GM12878 (cell line): ENCODE measurements around the gene PTX4. TPM values are rescaled to one million over a fixed set of nuclear protein-coding genes. Genes with fewer than 3 reads are reported as not detected.

Experiments used
- ATAC-seq: fragments of 200-7000 bp; cut with Tn5 transposase; 3 replicates; pipeline ENCODE4 v1.9.1; 2020; ENCODE audit warnings: mild to moderate bottlenecking, moderate library complexity
- BruUV-seq: library from RNA; stranded (reverse); fragments of 400-500 nt; replicated peaks from 2 replicates; lab custom pipeline; 2021; lab: Mats Ljungman, UMichigan
- CTCF ChIA-PET: fragments of 300-600 bp; sonication (Branson Sonifier 250); formaldehyde crosslinking; extraction: SDS; loops from one replicate; lab custom pipeline; 2021; ENCODE audit warnings: inconsistent platforms; lab: Yijun Ruan, JAX
- POLR2A ChIA-PET: fragments of 350-600 bp; formaldehyde crosslinking; extraction: SDS; loops from one replicate; lab custom pipeline; 2021; ENCODE audit warnings: inconsistent platforms; lab: Charles Lee
- RAD21 ChIA-PET: fragments of 300-600 bp; sonication (Branson Sonifier 250); formaldehyde crosslinking; loops from one replicate; lab custom pipeline; 2023; ENCODE audit warnings: antibody characterized with exemption; ENCODE audit not compliant: unreplicated experiment; lab: Charles Lee
- SMC1A ChIA-PET: fragments of 300-600 bp; sonication (Branson Sonifier 250); formaldehyde crosslinking; loops from one replicate; lab custom pipeline; 2023; ENCODE audit not compliant: unreplicated experiment, uncharacterized antibody; lab: Charles Lee
- DNase-seq: peaks from one replicate; pipeline ENCODE4 v3.0.0-alpha.2; 2011; ENCODE audit warnings: low read depth, low spot score
- FAIRE-seq: peaks from 3 replicates; lab custom pipeline; 2011; peaks lifted over from hg19 to GRCh38; lab: Jason Lieb, UNC
- H2AFZ ChIP-seq: 2 replicates; pipeline ENCODE4 v1.6.0; 2011; ENCODE audit warnings: low read depth, low read length, control low read depth; ENCODE audit not compliant: control insufficient read depth
- H3K27ac ChIP-seq: 2 replicates; pipeline ENCODE4 v1.5.1; 2011; ENCODE audit warnings: control low read depth; ENCODE audit not compliant: control insufficient read depth, insufficient read depth
- H3K27me3 ChIP-seq, 2 experiments: replicated peaks in 1 of 2; 2 replicates each; pipeline versions ENCODE4 v1.6.0 to v1.6.1; 2011; ENCODE audit warnings: low read length in 1 of 2; ENCODE audit not compliant: control insufficient read depth in 2 of 2, insufficient read depth in 2 of 2
- H3K36me3 ChIP-seq, 2 experiments: 2 replicates each; pipeline ENCODE4 v1.5.1; 2011; ENCODE audit warnings: low read length in 1 of 2; ENCODE audit not compliant: control insufficient read depth in 2 of 2, insufficient read depth in 2 of 2
- H3K4me1 ChIP-seq: 2 replicates; pipeline ENCODE4 v1.6.1; 2011; ENCODE audit warnings: mild to moderate bottlenecking, low read length, moderate library complexity, mixed read lengths; ENCODE audit not compliant: control insufficient read depth, insufficient read depth
- H3K4me2 ChIP-seq: 2 replicates; pipeline ENCODE4 v1.6.0; 2011; ENCODE audit warnings: control low read depth; ENCODE audit not compliant: control insufficient read depth, insufficient read depth
- H3K4me3 ChIP-seq: fragments of 200-600 bp; sonication (generic); 2 replicates; pipeline ENCODE4 v1.5.1; 2016
- H3K79me2 ChIP-seq: 2 replicates; pipeline ENCODE4 v1.6.0; 2011; ENCODE audit warnings: low read length; ENCODE audit not compliant: control insufficient read depth, insufficient read depth
- H3K9ac ChIP-seq: 2 replicates; pipeline ENCODE4 v1.8.0; 2011; ENCODE audit warnings: low read length, control low read depth, mixed read lengths; ENCODE audit not compliant: control insufficient read depth, insufficient read depth
- H3K9me3 ChIP-seq: replicated peaks from 3 replicates; pipeline ENCODE4 v1.5.1; 2011; ENCODE audit warnings: mild to moderate bottlenecking, low read length; ENCODE audit not compliant: control insufficient read depth, insufficient read depth
- H4K20me1 ChIP-seq: 2 replicates; pipeline ENCODE4 v1.6.0; 2011; ENCODE audit not compliant: control insufficient read depth, insufficient read depth
- CHD4 ChIP-seq: fragments of 200-600 bp; sonication (generic); IDR thresholded peaks from 2 replicates; pipeline ENCODE4 v1.6.1; 2016; ENCODE audit warnings: mild to moderate bottlenecking
- CREM ChIP-seq: IDR thresholded peaks from 2 replicates; pipeline ENCODE4 v1.6.1; 2014; ENCODE audit warnings: antibody characterized with exemption, low read depth
- EED ChIP-seq: sonication (generic); IDR thresholded peaks from 2 replicates; pipeline ENCODE4 v1.6.1; 2016; ENCODE audit warnings: antibody characterized with exemption, low read depth
- GATAD2B ChIP-seq: fragments of 450-650 bp; conservative IDR thresholded peaks from 2 replicates; pipeline ENCODE4 v1.6.1; 2017; ENCODE audit warnings: low read depth, mild to moderate bottlenecking, moderate library complexity
- NFXL1 ChIP-seq: fragments of 450-650 bp; IDR thresholded peaks from 2 replicates; pipeline ENCODE4 v1.6.1; 2017; ENCODE audit warnings: antibody characterized with exemption, mild to moderate bottlenecking, borderline replicate concordance
- NFYA ChIP-seq: IDR thresholded peaks from 2 replicates; pipeline ENCODE4 v1.6.1; 2011; ENCODE audit warnings: low read depth, mild to moderate bottlenecking, low read length, improper control_type of control experiment, borderline replicate concordance
- NR2C2 ChIP-seq: IDR thresholded peaks from 2 replicates; pipeline ENCODE4 v1.6.1; 2011; ENCODE audit warnings: borderline replicate concordance, low read depth; ENCODE audit not compliant: control insufficient read depth, insufficient read length
- NRF1 ChIP-seq: conservative IDR thresholded peaks from 2 replicates; pipeline ENCODE4 v1.6.1; 2011; ENCODE audit warnings: mild to moderate bottlenecking, low read depth, low read length, improper control_type of control experiment
- TCF3 ChIP-seq: IDR thresholded peaks from 2 replicates; pipeline ENCODE4 v1.6.1; 2012; ENCODE audit warnings: low read depth, mild to moderate bottlenecking, low read length, borderline replicate concordance; ENCODE audit not compliant: insufficient read depth
- ZNF274 ChIP-seq: IDR thresholded peaks from one replicate; pipeline ENCODE4 v1.8.0; 2011; ENCODE audit not compliant: insufficient read length, insufficient read depth
- WGBS: methylation state at CpG from one replicate; pipeline ENCODE4 v1.1.6; 2016; ENCODE audit warnings: low lambda C conversion rate; ENCODE audit not compliant: insufficient replicate concordance, insufficient coverage; ENCODE audit errors: missing lambda C conversion rate; 5-methylcytosine and 5-hydroxymethylcytosine counted together
- in situ Hi-C: fragments of 300-500 bp; cut with MboI; formaldehyde crosslinking; loops from 9 replicates; pipeline ENCODE4 v1.14.3; 2018; ENCODE audit warnings: mixed read lengths
- intact Hi-C: fragments of 100-400 bp; cut with micrococcal nuclease; formaldehyde crosslinking; loops from one replicate; pipeline ENCODE4 v1.14.2; 2022; ENCODE audit not compliant: unreplicated experiment
- polyA plus RNA-seq, 11 experiments: library from polyadenylated mRNA; depleted of rRNA in 4 of 11; unstranded in 6 of 11; stranded (reverse) in 5 of 11; fragments of >200 nt; fragmentation: Nextera tagmentation in 4 of 11; fragmentation: Illumina TruSeq in 1 of 11; extraction: Ambion mirVana in 4 of 11; extraction: Trizol in 1 of 11; gene quantifications; 1 replicate in 1 of 11; 2 replicates in 10 of 11; pipeline versions ENCODE4 v1.2.1 to v1.2.3, GENCODE V29; 2011 to 2016; ENCODE audit warnings: inconsistent platforms in 2 of 11, missing spikeins in 2 of 11, low read depth in 1 of 11
- total RNA-seq, 4 experiments: library from RNA; depleted of rRNA in 3 of 4; stranded (reverse); fragments of >200 nt in 3 of 4; fragmentation: Illumina TruSeq in 1 of 4; extraction: Trizol in 1 of 4; gene quantifications; 2 replicates each; pipeline versions ENCODE4 v1.2.1 to v1.2.3, GENCODE V29; 2013 to 2021
- TF ChIP-seq, protein P1 (sequence below): IDR thresholded peaks from 2 replicates; pipeline ENCODE4 v1.6.1; 2012; ENCODE audit warnings: mild to moderate bottlenecking, low read depth, low read length
- TF ChIP-seq, protein P2 (sequence below): fragments of 450-650 bp; IDR thresholded peaks from 2 replicates; pipeline ENCODE4 v1.6.1; 2017; ENCODE audit warnings: antibody characterized with exemption, mild to moderate bottlenecking, moderate library complexity
- TF ChIP-seq, protein P3 (sequence below): IDR thresholded peaks from 2 replicates; pipeline ENCODE4 v1.6.1; 2012; ENCODE audit warnings: low read depth, low read length, improper control_type of control experiment

Gene PTX4
- total and polyA plus RNA-seq, 10 of the 15 experiments (the other 5 are each of a cell fraction or from before 2014, with no cell fraction given), result not detected

DNA sequence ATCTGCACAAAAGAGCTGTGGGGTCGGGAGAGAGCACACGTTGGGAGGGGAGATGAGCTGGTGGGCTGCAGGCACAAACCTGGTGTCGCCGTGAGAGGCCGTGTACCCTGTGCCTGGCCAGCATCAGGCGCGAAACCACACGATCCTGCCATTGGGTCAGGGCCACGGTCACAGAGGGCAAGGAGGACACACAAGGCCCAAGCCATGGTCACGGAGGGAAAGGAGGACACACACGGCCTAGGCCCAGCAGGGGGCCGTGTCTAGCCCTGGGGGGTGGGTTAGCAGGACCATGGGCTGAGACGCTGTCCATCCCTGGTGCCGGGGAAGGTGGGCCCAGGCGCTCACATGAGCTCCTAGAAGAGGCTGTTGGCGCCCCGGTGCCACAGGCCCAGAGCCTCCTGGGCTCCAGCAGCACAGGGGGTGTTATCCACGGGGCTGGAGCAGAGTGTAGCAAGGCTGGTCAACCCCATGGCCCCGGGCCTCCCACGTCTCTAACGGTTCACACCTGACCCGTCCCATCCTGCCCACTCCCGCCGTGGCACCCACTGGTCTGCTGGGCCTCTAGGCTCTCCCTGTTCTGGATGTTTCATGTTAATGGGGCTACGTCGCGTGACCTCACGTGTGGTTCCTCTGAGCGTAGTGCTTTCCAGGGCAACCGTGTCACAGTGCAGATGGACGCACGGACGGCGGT, 36.9 kb downstream of the PTX4 start:
- FAIRE-seq, result no peak
- in situ Hi-C loops (no loop called here), intact Hi-C loops (no loop called here)
- Histone ChIP-seq H3K79me2 (no peaks in the 10 kb centered on the region), H3K4me2 (no peak overlapping the region), H3K9me3 (no peaks in the 10 kb centered on the region), H3K4me3 (no peak overlapping the region), H3K4me1 (no peaks in the 10 kb centered on the region), H3K27ac (no peak overlapping the region), H4K20me1 (no peaks in the 10 kb centered on the region), H3K9ac (no peak overlapping the region), H3K36me3 (no peaks in the 10 kb centered on the region; a peak in 3 of 4 replicates), H2AFZ (no peak overlapping the region), H3K27me3 (no peaks in the 10 kb centered on the region)
- ChIA-PET SMC1A (no interaction called here), RAD21 (no interaction called here), POLR2A (no interaction called here), CTCF (no interaction called here)
- BruUV-seq, result no TSS peak
- 95% methylated on average over 34 of the region's 34 CpGs for WGBS
- no peak for ATAC-seq
- no peak for DNase-seq
- TF ChIP-seq NFXL1, result no peak
- TF ChIP-seq ZNF274, result no peak
- TF ChIP-seq CHD4, result no peak
- TF ChIP-seq, protein P1, sequence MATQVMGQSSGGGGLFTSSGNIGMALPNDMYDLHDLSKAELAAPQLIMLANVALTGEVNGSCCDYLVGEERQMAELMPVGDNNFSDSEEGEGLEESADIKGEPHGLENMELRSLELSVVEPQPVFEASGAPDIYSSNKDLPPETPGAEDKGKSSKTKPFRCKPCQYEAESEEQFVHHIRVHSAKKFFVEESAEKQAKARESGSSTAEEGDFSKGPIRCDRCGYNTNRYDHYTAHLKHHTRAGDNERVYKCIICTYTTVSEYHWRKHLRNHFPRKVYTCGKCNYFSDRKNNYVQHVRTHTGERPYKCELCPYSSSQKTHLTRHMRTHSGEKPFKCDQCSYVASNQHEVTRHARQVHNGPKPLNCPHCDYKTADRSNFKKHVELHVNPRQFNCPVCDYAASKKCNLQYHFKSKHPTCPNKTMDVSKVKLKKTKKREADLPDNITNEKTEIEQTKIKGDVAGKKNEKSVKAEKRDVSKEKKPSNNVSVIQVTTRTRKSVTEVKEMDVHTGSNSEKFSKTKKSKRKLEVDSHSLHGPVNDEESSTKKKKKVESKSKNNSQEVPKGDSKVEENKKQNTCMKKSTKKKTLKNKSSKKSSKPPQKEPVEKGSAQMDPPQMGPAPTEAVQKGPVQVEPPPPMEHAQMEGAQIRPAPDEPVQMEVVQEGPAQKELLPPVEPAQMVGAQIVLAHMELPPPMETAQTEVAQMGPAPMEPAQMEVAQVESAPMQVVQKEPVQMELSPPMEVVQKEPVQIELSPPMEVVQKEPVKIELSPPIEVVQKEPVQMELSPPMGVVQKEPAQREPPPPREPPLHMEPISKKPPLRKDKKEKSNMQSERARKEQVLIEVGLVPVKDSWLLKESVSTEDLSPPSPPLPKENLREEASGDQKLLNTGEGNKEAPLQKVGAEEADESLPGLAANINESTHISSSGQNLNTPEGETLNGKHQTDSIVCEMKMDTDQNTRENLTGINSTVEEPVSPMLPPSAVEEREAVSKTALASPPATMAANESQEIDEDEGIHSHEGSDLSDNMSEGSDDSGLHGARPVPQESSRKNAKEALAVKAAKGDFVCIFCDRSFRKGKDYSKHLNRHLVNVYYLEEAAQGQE, result no peak
- no peak for TF ChIP-seq NFYA
- TF ChIP-seq TCF3, result no peak
- TF ChIP-seq, protein P2, sequence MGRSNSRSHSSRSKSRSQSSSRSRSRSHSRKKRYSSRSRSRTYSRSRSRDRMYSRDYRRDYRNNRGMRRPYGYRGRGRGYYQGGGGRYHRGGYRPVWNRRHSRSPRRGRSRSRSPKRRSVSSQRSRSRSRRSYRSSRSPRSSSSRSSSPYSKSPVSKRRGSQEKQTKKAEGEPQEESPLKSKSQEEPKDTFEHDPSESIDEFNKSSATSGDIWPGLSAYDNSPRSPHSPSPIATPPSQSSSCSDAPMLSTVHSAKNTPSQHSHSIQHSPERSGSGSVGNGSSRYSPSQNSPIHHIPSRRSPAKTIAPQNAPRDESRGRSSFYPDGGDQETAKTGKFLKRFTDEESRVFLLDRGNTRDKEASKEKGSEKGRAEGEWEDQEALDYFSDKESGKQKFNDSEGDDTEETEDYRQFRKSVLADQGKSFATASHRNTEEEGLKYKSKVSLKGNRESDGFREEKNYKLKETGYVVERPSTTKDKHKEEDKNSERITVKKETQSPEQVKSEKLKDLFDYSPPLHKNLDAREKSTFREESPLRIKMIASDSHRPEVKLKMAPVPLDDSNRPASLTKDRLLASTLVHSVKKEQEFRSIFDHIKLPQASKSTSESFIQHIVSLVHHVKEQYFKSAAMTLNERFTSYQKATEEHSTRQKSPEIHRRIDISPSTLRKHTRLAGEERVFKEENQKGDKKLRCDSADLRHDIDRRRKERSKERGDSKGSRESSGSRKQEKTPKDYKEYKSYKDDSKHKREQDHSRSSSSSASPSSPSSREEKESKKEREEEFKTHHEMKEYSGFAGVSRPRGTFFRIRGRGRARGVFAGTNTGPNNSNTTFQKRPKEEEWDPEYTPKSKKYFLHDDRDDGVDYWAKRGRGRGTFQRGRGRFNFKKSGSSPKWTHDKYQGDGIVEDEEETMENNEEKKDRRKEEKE, result no peak
- TF ChIP-seq NR2C2, result no peak
- TF ChIP-seq GATAD2B, result no peak
- TF ChIP-seq, protein P3, sequence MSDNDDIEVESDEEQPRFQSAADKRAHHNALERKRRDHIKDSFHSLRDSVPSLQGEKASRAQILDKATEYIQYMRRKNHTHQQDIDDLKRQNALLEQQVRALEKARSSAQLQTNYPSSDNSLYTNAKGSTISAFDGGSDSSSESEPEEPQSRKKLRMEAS, result no peak
- no peak for TF ChIP-seq NRF1
- no peak for TF ChIP-seq CREM
- TF ChIP-seq EED, result no peak
